OCI-LY7 (cell line): ENCODE results near the gene FCSK. TPM values are rescaled to one million over a fixed set of nuclear protein-coding genes. Genes with fewer than 3 reads are reported as not detected.

Experiments used
- BruUV-seq: library from RNA; stranded (reverse); fragments of 400-500 nt; replicated peaks from 2 replicates; lab custom pipeline; 2021; lab: Mats Ljungman, UMichigan
- CTCF ChIA-PET: fragments of 300-600 bp; sonication (Branson Sonifier 250); formaldehyde crosslinking; loops from one replicate; lab custom pipeline; 2022; ENCODE audit warnings: antibody characterized with exemption; ENCODE audit not compliant: unreplicated experiment; lab: Charles Lee
- POLR2A ChIA-PET: fragments of 300-600 bp; sonication (Branson Sonifier 250); formaldehyde crosslinking; loops from one replicate; lab custom pipeline; 2022; ENCODE audit warnings: antibody characterized with exemption; lab: Charles Lee
- DNase-seq: peaks from one replicate; pipeline ENCODE4 v3.0.0-alpha.2; 2015; ENCODE audit warnings: low spot score
- H2AFZ ChIP-seq: fragments of 200-600 bp; sonication (generic), shearing (Covaris generic); 2 replicates; pipeline ENCODE4 v1.6.1; 2014; ENCODE audit warnings: mild to moderate bottlenecking, antibody characterized with exemption, low read length, moderate library complexity
- H3K27ac ChIP-seq: fragments of 200-600 bp; sonication (generic); 2 replicates; pipeline ENCODE4 v1.5.1; 2014; ENCODE audit warnings: mixed run types, low read depth, mild to moderate bottlenecking, moderate library complexity, low read length, inconsistent platforms; ENCODE audit not compliant: poor library complexity, severe bottlenecking
- H3K36me3 ChIP-seq: fragments of 200-600 bp; sonication (generic); 2 replicates; pipeline ENCODE4 v1.6.1; 2014; ENCODE audit warnings: mild to moderate bottlenecking, antibody characterized with exemption, low read length, moderate library complexity, mixed read lengths; ENCODE audit not compliant: insufficient read depth
- H3K4me1 ChIP-seq: fragments of 200-600 bp; sonication (generic); 2 replicates; pipeline ENCODE4 v1.5.1; 2014; ENCODE audit warnings: mild to moderate bottlenecking, low read length; ENCODE audit not compliant: insufficient read depth, poor library complexity, severe bottlenecking
- H3K4me2 ChIP-seq: fragments of 200-600 bp; sonication (generic); 2 replicates; pipeline ENCODE4 v1.6.1; 2014; ENCODE audit warnings: mild to moderate bottlenecking, low read length
- H3K4me3 ChIP-seq: fragments of 200-600 bp; sonication (generic); 2 replicates; pipeline ENCODE4 v1.5.1; 2014; ENCODE audit warnings: mild to moderate bottlenecking, low read depth, low read length; ENCODE audit not compliant: poor library complexity, severe bottlenecking
- H3K79me2 ChIP-seq: fragments of 200-600 bp; sonication (generic); 2 replicates; pipeline ENCODE4 v1.6.1; 2016; ENCODE audit warnings: low read depth, mild to moderate bottlenecking, low read length, moderate library complexity, mixed read lengths; ENCODE audit not compliant: insufficient read depth
- H3K9me2 ChIP-seq: fragments of 200-600 bp; sonication (generic); 2 replicates; pipeline ENCODE4 v1.6.1; 2016; ENCODE audit warnings: mild to moderate bottlenecking, low read length, mixed read lengths; ENCODE audit not compliant: insufficient read depth
- H3K9me3 ChIP-seq: fragments of 200-600 bp; sonication (generic); 2 replicates; pipeline ENCODE4 v1.6.1; 2014; ENCODE audit warnings: mild to moderate bottlenecking, mixed run types, low read length, mixed read lengths
- H4K20me1 ChIP-seq: fragments of 200-600 bp; sonication (generic); 2 replicates; pipeline ENCODE4 v1.6.1; 2014; ENCODE audit warnings: mild to moderate bottlenecking, antibody characterized with exemption, low read length, moderate library complexity, mixed read lengths; ENCODE audit not compliant: insufficient read depth
- CTCF ChIP-seq: fragments of 200-600 bp; sonication (generic); conservative IDR thresholded peaks from 2 replicates; pipeline ENCODE4 v1.5.1; 2014; ENCODE audit warnings: mild to moderate bottlenecking, antibody characterized with exemption, low read length, moderate library complexity, mixed read lengths
- EZH2phosphoT487 ChIP-seq: fragments of 200-600 bp; sonication (generic); IDR thresholded peaks from 2 replicates; pipeline ENCODE4 v1.6.1; 2018; ENCODE audit warnings: low read depth, borderline replicate concordance, mild to moderate bottlenecking, mixed run types, antibody characterized with exemption, low read length, moderate library complexity, mixed read lengths
- intact Hi-C: fragments of 100-400 bp; cut with micrococcal nuclease; formaldehyde crosslinking; loops from one replicate; pipeline ENCODE4 v1.10.0; 2022; ENCODE audit not compliant: unreplicated experiment
- total RNA-seq, 2 experiments: library from RNA; depleted of rRNA in 1 of 2; stranded (reverse); fragments of >200 nt in 1 of 2; shearing (Covaris generic) in 1 of 2; gene quantifications; 2 replicates each; pipeline ENCODE4 v1.2.3, GENCODE V29; 2014 to 2022

The FCSK gene
- total RNA-seq, 2 experiments from 2014 or later, result 6.8 to 14.3 TPM

DNA sequence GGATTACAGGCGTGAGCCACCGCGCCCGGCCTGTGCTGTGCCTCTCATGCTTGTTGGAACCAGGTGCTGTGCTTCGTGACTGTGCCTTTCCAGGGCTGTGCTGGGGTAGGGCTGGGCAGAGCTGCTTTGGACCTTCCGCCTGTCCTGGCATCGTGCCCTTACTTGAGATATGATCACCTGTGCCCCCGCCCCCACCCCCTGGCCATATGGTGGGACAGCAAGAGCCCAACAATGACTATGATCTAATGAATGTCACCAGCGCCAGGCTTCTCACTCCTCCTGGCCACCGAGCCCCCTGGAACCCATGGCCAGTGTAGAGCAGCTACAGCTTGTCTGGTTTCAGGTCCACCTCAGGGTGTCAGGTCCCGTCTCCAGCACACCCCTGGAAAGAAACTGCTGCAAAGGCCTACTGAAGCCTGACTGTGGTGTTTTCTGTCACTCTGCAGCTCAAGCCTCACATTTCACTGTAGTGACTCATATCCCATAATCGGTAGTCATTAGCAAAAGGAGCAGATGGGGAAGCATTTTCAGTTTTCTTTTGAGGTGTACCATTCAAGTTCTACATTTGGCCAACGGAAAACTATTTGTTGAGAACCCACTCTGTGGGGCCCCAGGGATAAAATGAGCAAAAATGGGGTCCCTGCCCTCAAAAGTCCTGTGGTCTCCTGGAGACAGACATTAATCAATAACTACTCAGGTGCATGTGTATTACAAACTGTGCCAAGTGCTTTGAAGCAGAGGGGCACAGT lies 22.1 kb downstream of the FCSK start:
- no peak for DNase-seq
- Histone ChIP-seq H3K79me2 (no peaks in the 10 kb centered on the region), H3K27ac (no peak overlapping the region), H3K4me3 (no peak overlapping the region), H3K9me3 (no peaks in the 10 kb centered on the region), H2AFZ (no peak overlapping the region), H3K4me1 (no peaks in the 10 kb centered on the region), H3K4me2 (no peak overlapping the region), H3K9me2 (no peaks in the 10 kb centered on the region), H4K20me1 (no peaks in the 10 kb centered on the region), H3K36me3 (peaks cover 31% of the 10 kb centered on the region)
- no TSS peak for BruUV-seq
- TF ChIP-seq CTCF (no peak), EZH2phosphoT487 (no peak)
- CTCF ChIA-PET, result no interaction called here
- POLR2A ChIA-PET, result no interaction called here
- intact Hi-C loops, result no loop called here

DNA sequence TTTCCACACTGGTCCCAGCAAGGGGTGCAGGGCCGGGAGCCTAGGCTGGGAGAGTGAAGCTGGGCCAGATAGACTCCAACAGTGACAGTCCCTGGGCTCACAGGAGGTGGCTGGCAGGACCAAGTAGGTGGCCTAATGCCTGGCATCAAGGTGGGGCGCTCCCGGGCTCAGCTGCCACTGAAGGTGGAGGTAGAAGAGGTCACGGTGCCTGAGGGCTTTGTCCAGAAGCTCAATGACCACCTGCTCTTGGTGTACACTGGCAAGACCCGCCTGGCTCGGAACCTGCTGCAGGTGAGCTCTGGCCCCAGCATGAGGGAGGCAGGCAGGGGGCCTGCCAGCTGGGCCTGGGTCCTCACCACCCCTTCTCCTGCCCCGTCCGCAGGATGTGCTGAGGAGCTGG lies 23.8 kb downstream of the FCSK start:
- BruUV-seq, result no TSS peak
- CTCF ChIA-PET, result no interaction called here
- H3K4me3 ChIP-seq, result no peak overlapping the region
- H3K9me2 ChIP-seq, result no peaks in the 10 kb centered on the region
- H3K27ac ChIP-seq, result no peak overlapping the region
- POLR2A ChIA-PET, result interaction anchor here (0.8 kb wide), 1 partner anchor 17 kb away, joined by 6 read pairs; no protein-coding TSS in a partner anchor
- no peaks in the 10 kb centered on the region for H3K79me2 ChIP-seq
- H3K9me3 ChIP-seq, result no peaks in the 10 kb centered on the region
- no peak for TF ChIP-seq EZH2phosphoT487
- TF ChIP-seq CTCF, result no peak
- H3K36me3 ChIP-seq, result peaks cover 44% of the 10 kb centered on the region
- no peak overlapping the region for H2AFZ ChIP-seq
- peaks cover 6% of the 10 kb centered on the region for H3K4me1 ChIP-seq
- H3K4me2 ChIP-seq, result no peak overlapping the region
- no peak for DNase-seq
- intact Hi-C loops, result no loop called here
- H4K20me1 ChIP-seq, result no peaks in the 10 kb centered on the region

DNA sequence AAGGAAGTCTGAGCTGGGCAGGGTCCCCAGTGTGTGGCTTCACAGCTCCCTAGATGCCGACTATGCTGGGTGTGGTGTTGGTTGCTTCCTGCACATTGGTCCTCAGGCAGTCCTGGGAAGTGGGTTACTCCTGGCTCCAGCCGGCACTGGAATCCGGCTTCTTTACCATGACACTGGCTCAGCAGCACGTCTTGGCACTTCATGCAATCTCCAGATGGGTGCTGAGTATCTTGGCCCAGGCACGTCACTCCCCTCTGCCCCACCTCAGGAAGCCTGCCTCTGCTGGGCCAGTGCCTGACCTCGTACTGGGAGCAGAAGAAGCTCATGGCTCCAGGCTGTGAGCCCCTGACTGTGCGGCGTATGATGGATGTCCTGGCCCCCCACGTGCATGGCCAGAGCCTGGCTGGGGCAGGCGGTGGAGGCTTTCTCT lies 24.5 kb downstream of the FCSK start:
- BruUV-seq, result no TSS peak
- intact Hi-C loops, result no loop called here
- Histone ChIP-seq H4K20me1 (no peaks in the 10 kb centered on the region), H3K4me3 (no peak overlapping the region), H3K4me2 (no peak overlapping the region), H3K27ac (no peak overlapping the region), H3K9me3 (no peaks in the 10 kb centered on the region), H3K36me3 (peaks cover 48% of the 10 kb centered on the region), H3K4me1 (peaks cover 14% of the 10 kb centered on the region), H3K9me2 (no peaks in the 10 kb centered on the region), H2AFZ (no peak overlapping the region), H3K79me2 (no peaks in the 10 kb centered on the region)
- TF ChIP-seq EZH2phosphoT487, result no peak
- no peak for TF ChIP-seq CTCF
- POLR2A ChIA-PET, result interaction anchor here (0.7 to 0.8 kb wide), 2 partner anchors 16 to 94 kb away, joined by 3 to 6 read pairs; no protein-coding TSS in a partner anchor
- CTCF ChIA-PET, result no interaction called here
- DNase-seq, result no peak
